ENCODE results near the gene LPO.
A peak's percentile ranks its signal among the peaks of the same experiment; 100 is the strongest.

LPO gene

GRCh38 chr17:58316260-58316960 lies 78.0 kb downstream of the LPO start:
- Mint-ChIP-seq H3K9me3 (no peaks in the 10 kb centered on the region), H3K27ac (ENCODE audit: low read depth) (peak overlapping the region; percentile 79), H3K36me3 (ENCODE audit: insufficient read depth) (peaks cover 39% of the 10 kb centered on the region), H3K4me3 (no peak overlapping the region), H3K4me1 (peaks cover 13% of the 10 kb centered on the region), H3K27me3 (no peaks in the 10 kb centered on the region)
- peak; percentile 8 to 12 for DNase-seq (ENCODE audit: low spot score in 2 of 2)
- ATAC-seq (replicated peaks; ENCODE audit: extremely low read depth, poor library complexity, severe bottlenecking), result no peak

- ATAC-seq (replicated peaks; ENCODE audit: extremely low read depth, poor library complexity, severe bottlenecking), result peak; percentile 97
- no peaks in the 10 kb centered on the region for H3K27me3 Mint-ChIP-seq
- H3K36me3 Mint-ChIP-seq (ENCODE audit: insufficient read depth), result peaks cover 44% of the 10 kb centered on the region
- H3K4me1 Mint-ChIP-seq, result peaks cover 18% of the 10 kb centered on the region
- peak; percentile 56 to 78 for DNase-seq (ENCODE audit: low spot score in 2 of 2)
- H3K27ac Mint-ChIP-seq (ENCODE audit: low read depth), result peak overlapping the region; percentile 79
- H3K9me3 Mint-ChIP-seq, result no peaks in the 10 kb centered on the region
- H3K4me3 Mint-ChIP-seq, result peak overlapping the region; percentile 44
Observed at GRCh38 chr17:58317421-58318064, 79.2 kb downstream of the LPO start.

GRCh38 chr17:58318065-58318481 lies 79.7 kb downstream of the LPO start:
- Mint-ChIP-seq H3K27ac (ENCODE audit: low read depth) (peak overlapping the region; percentile 79), H3K9me3 (no peaks in the 10 kb centered on the region), H3K4me1 (peaks cover 20% of the 10 kb centered on the region), H3K4me3 (no peak overlapping the region), H3K27me3 (no peaks in the 10 kb centered on the region), H3K36me3 (ENCODE audit: insufficient read depth) (peaks cover 44% of the 10 kb centered on the region)
- DNase-seq (ENCODE audit: low spot score in 2 of 2) (no peak), ATAC-seq (replicated peaks; ENCODE audit: extremely low read depth, poor library complexity, severe bottlenecking) (no peak)
